Colonic mucosa (tissue), 4 donors: ENCODE data around the gene PLCB1. TPM values are rescaled to one million over a fixed set of nuclear protein-coding genes. Genes with fewer than 3 reads are reported as not detected.

Source experiments
- DNase-seq: peaks from one replicate; pipeline ENCODE4 v3.0.0-alpha.2; 2020
- H3K27ac ChIP-seq: fragments of 200-600 bp; one replicate; pipeline ENCODE4 v1.8.0; 2021
- H3K27me3 ChIP-seq: fragments of 200-600 bp; one replicate; pipeline ENCODE4 v1.8.0; 2021
- H3K36me3 ChIP-seq: fragments of 200-600 bp; one replicate; pipeline ENCODE4 v1.8.0; 2021
- H3K4me1 ChIP-seq: fragments of 200-600 bp; one replicate; pipeline ENCODE4 v1.8.0; 2021; ENCODE audit warnings: mild to moderate bottlenecking
- H3K4me3 ChIP-seq: fragments of 200-600 bp; one replicate; pipeline ENCODE4 v1.8.0; 2021
- H3K9ac ChIP-seq, 2 donors: one replicate each; pipeline ENCODE4 v1.7.0; 2013; ENCODE audit warnings: control low read depth in 2 of 2, low read depth in 2 of 2, low read length in 2 of 2
- H3K9me3 ChIP-seq: fragments of 200-600 bp; one replicate; pipeline ENCODE4 v1.8.0; 2021
- CTCF ChIP-seq: fragments of 200-600 bp; IDR thresholded peaks from one replicate; pipeline ENCODE4 v1.8.0; 2022; ENCODE audit warnings: antibody characterized with exemption, mild to moderate bottlenecking
- intact Hi-C: fragments of 100-400 bp; cut with DNase I; formaldehyde crosslinking; loops from one replicate; pipeline ENCODE4 v1.14.1; 2022
- total RNA-seq, 2 donors: library from RNA; stranded (reverse); fragmentation: NEBNext Ultra II Directional in 1 of 2; extraction: Animal tissue kit (Norgen Biotek cat#: 25700) in 1 of 2; gene quantifications; one replicate each; pipeline ENCODE4 v1.2.1, GENCODE V29; 2021
- donor health status: healthy.
- donor health status: DM: no; HTN: no; CAD: no.
- donor health status: DM: no; HTN: no; CAD: no.

The PLCB1 gene
- total RNA-seq, 2 donors from 2014 or later = 8.3 to 9.6 TPM

GRCh38 chr20:8735674-8736073 lies 603.6 kb downstream of the PLCB1 start:
- no peak for TF ChIP-seq CTCF
- DNase-seq = no peak
- Histone ChIP-seq H3K36me3 (no peaks in the 10 kb centered on the region), H3K27me3 (no peaks in the 10 kb centered on the region), H3K27ac (no peak overlapping the region), H3K9me3 (no peaks in the 10 kb centered on the region), H3K4me3 (no peak overlapping the region), H3K9ac (no peak overlapping the region), H3K4me1 (no peaks in the 10 kb centered on the region)
- intact Hi-C loops = no loop called here

GRCh38 chr20:8740265-8740664 lies 608.2 kb downstream of the PLCB1 start:
- intact Hi-C loops = no loop called here
- Histone ChIP-seq H3K4me3 (no peak overlapping the region), H3K4me1 (no peaks in the 10 kb centered on the region), H3K9ac (no peak overlapping the region), H3K27ac (no peak overlapping the region), H3K36me3 (no peaks in the 10 kb centered on the region), H3K9me3 (no peaks in the 10 kb centered on the region), H3K27me3 (no peaks in the 10 kb centered on the region)
- no peak for TF ChIP-seq CTCF
- no peak for DNase-seq

GRCh38 chr20:8744228-8744844 lies 612.3 kb downstream of the PLCB1 start:
- Histone ChIP-seq H3K9ac (no peak overlapping the region), H3K27ac (no peak overlapping the region), H3K27me3 (no peaks in the 10 kb centered on the region), H3K4me3 (no peak overlapping the region), H3K9me3 (no peaks in the 10 kb centered on the region), H3K36me3 (no peaks in the 10 kb centered on the region), H3K4me1 (no peaks in the 10 kb centered on the region)
- intact Hi-C loops = no loop called here
- no peak for DNase-seq
- TF ChIP-seq CTCF = no peak

GRCh38 chr20:8749101-8749500 lies 617.0 kb downstream of the PLCB1 start:
- intact Hi-C loops = no loop called here
- H3K36me3 ChIP-seq = no peaks in the 10 kb centered on the region
- no peak for TF ChIP-seq CTCF
- H3K4me3 ChIP-seq = no peak overlapping the region
- H3K9ac ChIP-seq = no peak overlapping the region
- H3K9me3 ChIP-seq = no peaks in the 10 kb centered on the region
- no peak for DNase-seq
- no peaks in the 10 kb centered on the region for H3K4me1 ChIP-seq
- no peaks in the 10 kb centered on the region for H3K27me3 ChIP-seq
- H3K27ac ChIP-seq = no peak overlapping the region

DNA sequence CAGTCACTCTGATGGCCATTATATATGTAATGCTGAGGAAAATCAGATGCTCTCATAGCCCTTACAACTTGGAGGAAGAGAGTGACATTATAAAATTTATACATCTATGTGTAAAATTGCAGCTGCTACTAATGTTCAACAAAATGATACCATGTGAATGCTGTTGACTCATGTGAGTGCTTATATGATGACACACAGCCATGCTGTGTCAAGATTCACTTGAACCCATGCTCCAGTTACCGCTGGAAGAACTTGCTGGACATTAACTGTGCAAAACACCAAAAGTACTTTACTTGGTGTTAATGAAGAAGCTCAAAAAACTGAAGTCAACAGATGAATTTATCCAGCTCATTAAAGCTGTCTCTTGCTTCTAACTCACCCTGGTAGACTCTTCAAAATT lies 617.9 kb downstream of the PLCB1 start:
- no peak for TF ChIP-seq CTCF
- Histone ChIP-seq H3K4me1 (no peaks in the 10 kb centered on the region), H3K4me3 (no peak overlapping the region), H3K27ac (no peak overlapping the region), H3K36me3 (no peaks in the 10 kb centered on the region), H3K27me3 (no peaks in the 10 kb centered on the region), H3K9me3 (no peaks in the 10 kb centered on the region), H3K9ac (no peak overlapping the region)
- DNase-seq = no peak
- intact Hi-C loops = loop anchor here (10.0 kb wide), 1 partner anchor 105 kb away; no protein-coding TSS in a partner anchor
